Loucy (cell line): ENCODE measurements around the gene PHTF2.

Experiments used
- EZH2phosphoT487 ChIP-seq: fragments of 200-600 bp; IDR thresholded peaks from 2 replicates; pipeline ENCODE4 v1.6.1; 2018; ENCODE audit warnings: antibody characterized with exemption, mild to moderate bottlenecking, moderate library complexity, borderline replicate concordance
- TF ChIP-seq, protein P1 (sequence below): fragments of 200-600 bp; sonication (generic); conservative IDR thresholded peaks from 2 replicates; pipeline ENCODE4 v1.5.1; 2014; ENCODE audit warnings: mild to moderate bottlenecking, antibody characterized with exemption, low read length

DNA sequence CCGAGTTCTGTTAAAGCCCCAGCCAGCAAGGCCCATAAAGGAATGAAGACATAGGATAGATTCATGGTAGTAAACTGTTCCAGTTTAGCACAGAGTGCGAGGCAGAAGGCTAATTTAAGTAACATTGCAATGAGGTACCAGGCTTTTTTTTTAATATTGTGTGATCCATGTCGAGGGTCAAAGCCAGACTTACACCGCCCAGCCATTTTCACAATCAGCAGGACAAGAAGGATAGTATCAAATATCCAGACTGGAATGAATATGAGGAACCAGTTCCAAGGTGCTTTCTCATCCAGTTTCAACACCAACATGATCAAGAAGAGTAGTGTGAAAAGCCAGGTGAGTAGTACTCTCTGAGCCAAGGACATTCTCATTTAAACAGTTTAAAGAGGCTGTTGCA, 4.6 kb upstream of the PHTF2 start:
- TF ChIP-seq, protein P1, sequence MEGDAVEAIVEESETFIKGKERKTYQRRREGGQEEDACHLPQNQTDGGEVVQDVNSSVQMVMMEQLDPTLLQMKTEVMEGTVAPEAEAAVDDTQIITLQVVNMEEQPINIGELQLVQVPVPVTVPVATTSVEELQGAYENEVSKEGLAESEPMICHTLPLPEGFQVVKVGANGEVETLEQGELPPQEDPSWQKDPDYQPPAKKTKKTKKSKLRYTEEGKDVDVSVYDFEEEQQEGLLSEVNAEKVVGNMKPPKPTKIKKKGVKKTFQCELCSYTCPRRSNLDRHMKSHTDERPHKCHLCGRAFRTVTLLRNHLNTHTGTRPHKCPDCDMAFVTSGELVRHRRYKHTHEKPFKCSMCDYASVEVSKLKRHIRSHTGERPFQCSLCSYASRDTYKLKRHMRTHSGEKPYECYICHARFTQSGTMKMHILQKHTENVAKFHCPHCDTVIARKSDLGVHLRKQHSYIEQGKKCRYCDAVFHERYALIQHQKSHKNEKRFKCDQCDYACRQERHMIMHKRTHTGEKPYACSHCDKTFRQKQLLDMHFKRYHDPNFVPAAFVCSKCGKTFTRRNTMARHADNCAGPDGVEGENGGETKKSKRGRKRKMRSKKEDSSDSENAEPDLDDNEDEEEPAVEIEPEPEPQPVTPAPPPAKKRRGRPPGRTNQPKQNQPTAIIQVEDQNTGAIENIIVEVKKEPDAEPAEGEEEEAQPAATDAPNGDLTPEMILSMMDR, result no peak
- TF ChIP-seq EZH2phosphoT487, result no peak
